Activated CD4-positive, alpha-beta T cell treated with anti-CD3 and anti-CD28 coated beads for 1 hour (primary cell): ENCODE measurements around the gene HAPLN3.

Experiments
- DNase-seq: peaks from one replicate; pipeline ENCODE4 v3.0.0-alpha.2; 2020

The HAPLN3 gene

DNA sequence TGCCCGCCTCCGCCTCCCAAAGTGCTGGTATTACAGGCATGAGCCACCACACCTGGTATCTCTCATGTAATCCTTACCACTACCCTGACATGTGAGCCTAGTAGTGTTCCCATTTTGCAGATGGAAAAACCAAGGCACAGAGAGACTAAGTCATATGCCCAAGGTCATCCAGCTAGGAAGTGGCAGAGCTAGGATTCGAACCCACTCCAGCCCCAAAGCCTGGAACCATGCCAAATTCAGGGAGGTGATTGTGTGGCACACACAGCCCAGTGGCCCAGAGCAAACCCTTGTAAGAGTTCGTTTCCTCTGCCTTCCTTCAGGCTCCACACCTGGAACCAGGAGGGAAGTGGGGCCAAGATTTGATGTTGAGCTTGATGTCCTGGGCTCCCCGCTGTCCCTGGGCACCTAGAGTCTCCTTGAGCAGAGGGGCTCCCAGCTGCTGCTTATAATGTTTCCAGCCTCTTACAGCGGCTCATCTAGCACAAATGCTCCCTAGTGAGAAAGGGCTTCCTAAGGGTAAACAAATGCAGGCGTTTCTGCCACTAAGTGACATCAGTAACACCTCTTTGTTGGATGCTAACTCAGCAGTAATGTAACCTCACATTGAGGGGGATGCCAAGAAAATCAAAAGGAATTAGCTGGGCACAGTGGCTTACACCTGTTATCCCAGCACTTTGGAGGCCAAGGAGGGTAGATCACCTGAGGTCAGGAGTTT is 3.6 kb downstream of the HAPLN3 start:
- DNase-seq = no peak

DNA sequence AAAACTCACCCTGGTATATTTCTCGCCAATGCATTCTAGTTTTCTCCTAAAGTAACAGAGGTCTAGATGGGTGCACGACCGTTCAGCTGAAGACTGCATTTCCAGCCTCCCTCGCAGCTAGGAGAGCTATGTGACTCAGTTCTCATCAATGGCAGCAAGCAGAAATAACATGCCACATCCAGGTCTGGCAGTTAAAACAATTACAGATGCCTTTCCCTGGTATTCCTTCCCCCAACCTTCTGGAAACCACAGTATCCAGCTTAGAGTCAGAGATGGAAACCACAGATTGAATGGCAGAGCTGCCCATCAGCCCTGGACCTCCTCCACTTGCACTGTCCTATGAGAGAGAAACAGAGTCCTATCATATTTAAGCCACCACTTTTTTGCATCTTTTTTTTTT is 4.8 kb downstream of the HAPLN3 start:
- no peak for DNase-seq

GRCh38 chr15:88888719-88889118 is 6.6 kb downstream of the HAPLN3 start:
- no peak for DNase-seq

GRCh38 chr15:88887068-88887580 is 8.2 kb downstream of the HAPLN3 start:
- DNase-seq = no peak

DNA sequence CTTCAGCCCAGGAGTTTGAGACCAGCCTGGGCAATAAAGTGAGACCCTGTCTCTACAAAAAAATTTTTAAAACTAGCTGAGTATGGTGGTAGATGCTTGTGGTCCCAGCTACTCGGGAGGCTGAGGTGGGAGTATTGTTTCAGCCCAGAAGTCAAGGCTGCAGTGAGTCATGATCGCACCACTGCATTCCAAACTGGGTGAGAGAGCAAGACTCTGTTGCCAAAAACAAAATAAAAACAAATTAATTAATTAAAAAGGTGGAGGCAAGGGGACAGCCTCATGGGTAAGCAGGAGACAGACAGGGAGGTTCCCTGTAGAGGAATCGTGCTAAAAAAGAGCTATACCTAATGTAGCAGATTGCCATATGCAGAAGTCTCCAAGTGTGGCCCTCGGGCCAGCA is 12.6 kb downstream of the HAPLN3 start:
- DNase-seq = no peak

DNA sequence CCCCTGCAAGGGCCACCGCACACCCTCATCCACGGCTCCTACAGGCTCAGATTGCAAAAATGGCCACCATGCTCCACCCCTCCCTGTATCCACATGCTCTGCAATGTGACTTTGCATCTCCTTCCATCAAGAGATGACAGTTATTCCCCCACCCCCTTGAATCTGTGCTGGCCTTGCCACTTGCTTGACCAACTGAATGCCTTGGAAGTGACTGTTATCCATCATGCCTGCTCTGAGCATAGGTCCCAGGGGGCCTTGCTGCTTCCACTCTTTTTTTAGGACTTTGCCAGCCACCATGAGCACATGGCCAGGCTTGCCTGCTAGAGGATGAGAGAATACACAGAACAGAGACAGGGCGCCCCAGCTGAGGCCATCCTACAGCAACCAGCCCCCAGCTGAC is 13.6 kb downstream of the HAPLN3 start:
- DNase-seq = no peak

DNA sequence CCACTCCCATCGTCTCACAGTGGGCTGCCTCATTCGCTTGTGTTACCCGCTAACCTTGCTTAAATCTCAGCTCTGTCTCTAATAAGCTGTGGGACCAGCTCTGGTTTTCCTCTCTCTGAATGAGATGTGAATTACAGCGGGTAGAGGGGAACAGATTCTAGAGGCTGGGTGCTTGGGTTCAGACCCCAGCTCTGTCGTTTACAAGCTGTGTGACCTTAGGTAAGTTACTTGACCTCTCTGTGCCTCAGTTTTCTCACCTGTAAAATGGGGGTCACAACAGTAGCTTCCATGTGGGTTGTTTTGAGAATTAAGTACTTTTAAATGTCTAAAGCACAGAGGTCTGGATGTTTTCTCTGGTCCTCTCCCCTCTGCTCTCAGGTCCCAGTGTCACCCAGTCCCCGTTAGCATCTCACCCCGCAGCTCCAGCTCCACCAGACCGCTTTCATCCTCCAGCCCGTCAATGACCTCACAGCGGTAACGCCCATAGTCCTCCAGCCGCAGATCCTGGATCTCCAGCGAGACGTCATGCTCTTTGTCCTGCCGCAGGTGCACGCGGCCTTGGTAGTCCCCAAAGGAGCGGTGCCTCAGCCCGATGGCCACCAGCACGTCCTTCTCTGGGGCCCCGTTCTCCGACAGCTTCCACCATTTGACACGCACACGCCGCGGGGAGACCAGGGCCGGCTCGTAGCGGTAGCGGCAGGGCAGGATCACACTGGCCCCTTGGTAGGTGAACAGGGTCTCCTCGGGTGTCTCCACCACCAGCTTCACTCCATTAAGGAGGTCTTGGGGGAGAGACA is 14.2 kb downstream of the HAPLN3 start:
- DNase-seq = no peak

- no peak for DNase-seq
These were observed 16.6 kb downstream of the HAPLN3 start for GRCh38 chr15:88878720-88879184.

DNA sequence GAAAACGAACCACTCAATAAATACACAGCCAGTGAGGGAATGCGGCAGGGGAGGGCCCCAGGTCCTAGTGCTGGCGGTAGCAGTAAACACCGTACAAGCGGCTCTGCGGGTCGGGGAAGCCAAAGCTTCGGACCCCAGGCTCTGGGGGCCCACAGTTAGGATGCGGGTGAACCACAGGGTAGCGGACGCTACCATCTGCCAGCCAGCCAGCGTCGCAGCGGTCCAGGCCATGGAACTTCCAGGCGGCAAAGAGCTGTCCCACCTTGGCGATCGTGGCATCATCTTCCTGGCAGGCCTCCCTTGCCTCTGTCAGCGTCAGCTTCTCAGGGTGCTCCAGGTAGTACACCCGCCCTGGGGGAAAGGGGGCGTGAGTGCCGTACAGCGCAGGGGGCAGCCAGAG is 17.4 kb downstream of the HAPLN3 start:
- no peak for DNase-seq

DNA sequence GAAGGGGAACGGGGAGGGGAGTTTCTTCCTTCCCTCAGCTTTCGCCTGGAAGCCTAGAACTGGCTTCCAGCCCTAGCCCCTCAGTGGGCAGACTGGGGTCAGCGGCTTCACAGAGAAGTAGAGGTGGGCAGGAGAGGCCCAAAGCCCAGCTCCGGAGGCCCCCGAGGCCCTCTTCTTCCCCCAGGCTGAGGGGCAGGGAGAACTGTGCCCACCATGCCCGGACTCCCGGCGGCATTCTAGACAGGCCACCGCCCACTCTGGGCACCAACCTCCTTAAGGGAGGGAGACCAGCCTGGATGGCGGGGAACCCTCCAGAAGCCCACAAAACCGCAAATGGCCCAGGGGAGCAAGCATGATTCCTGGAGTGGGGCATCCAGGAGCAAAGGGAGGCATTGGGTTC is 17.9 kb downstream of the HAPLN3 start:
- no peak for DNase-seq

- DNase-seq = no peak
These were observed 18.8 kb downstream of the HAPLN3 start for GRCh38 chr15:88876573-88876972.

GRCh38 chr15:88874684-88875083 is 20.7 kb downstream of the HAPLN3 start:
- no peak for DNase-seq

GRCh38 chr15:88874275-88874674 is 21.1 kb downstream of the HAPLN3 start:
- DNase-seq = no peak

DNA sequence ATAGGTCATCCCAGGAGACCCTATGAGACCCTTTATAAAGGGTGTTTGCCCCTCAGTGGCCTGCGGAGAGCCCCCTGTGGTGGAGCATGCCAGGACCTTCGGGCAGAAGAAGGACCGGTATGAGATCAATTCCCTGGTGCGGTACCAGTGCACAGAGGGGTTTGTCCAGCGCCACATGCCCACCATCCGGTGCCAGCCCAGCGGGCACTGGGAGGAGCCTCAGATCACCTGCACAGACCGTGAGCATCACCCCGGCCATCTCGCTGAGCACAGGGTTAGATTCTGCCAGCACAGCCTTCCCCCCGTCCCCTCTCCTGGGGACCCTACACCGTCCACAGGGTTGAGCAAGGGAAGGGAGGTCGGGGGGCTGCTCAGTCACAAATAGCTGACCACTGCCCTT is 21.6 kb downstream of the HAPLN3 start:
- no peak for DNase-seq

DNA sequence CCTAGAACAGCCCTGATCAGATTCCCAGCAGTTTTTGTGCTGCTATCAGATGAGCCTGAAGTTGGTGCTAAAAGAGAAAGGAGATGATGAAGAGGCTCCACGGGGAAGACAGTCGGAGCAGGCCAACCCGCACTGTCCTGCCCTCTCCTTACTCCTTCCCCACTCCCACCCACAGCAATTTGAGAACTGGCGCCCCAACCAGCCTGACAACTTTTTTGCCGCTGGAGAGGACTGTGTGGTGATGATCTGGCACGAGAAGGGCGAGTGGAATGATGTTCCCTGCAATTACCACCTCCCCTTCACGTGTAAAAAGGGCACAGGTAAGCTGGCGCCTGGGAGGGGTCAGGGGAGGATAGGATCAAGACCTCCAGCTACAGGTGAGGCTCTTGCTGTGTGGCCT is 22.6 kb downstream of the HAPLN3 start:
- no peak for DNase-seq

GRCh38 chr15:88872106-88872505 is 23.2 kb downstream of the HAPLN3 start:
- DNase-seq = no peak

GRCh38 chr15:88871313-88871712 is 24.0 kb downstream of the HAPLN3 start:
- no peak for DNase-seq

DNA sequence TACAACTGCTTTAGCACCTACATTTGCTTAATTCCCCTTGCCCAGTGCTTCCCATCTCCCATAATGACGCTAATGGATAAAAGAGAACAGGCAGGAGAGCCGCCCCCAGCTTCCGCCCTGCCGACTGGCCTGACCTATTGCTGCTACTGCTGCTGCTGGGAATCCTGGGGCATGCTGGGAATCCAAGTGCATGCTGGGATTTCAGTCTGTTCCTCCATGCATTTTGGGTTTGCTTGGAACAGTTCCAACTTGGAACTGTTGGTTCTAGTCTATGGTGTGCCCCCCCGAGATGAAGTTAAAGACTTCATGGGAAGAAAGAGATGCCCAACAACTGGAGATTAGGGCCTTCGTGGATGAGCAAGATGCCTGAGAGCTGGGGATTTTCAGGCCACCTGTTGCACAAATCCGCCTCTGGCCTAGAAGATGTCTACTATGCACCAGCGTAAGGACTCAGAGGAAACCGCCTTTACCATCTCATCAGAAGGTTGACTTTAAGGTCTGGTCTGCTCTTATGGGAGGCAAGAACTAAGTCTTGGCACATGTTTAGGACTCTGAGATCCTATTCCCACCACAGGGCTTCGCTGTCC is 29.0 kb downstream of the HAPLN3 start:
- DNase-seq = no peak

- DNase-seq = no peak
These were observed 29.7 kb downstream of the HAPLN3 start for GRCh38 chr15:88865498-88866099.

- no peak for DNase-seq
These were observed 30.4 kb downstream of the HAPLN3 start for GRCh38 chr15:88864861-88865497.

DNA sequence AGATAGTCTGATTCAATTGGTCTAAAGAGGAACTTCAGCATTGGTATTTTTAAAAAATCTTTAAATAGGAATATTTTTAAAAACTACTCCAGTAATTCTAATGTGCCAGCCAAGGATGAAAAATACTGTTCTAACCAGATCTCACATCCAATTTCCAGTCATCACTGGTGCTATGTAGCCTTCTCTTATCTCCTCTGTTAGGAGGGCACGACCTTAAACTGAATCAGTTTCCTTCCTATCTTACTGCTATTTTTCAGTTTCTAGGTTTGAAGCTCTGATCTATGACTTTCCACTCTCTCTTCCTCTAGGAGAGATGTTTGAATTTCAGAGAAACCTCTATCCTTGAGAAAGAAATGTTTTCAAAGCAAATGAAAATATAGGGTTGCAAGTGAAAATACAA is 31.9 kb downstream of the HAPLN3 start:
- DNase-seq = no peak

GRCh38 chr15:88860212-88860611 is 35.1 kb downstream of the HAPLN3 start:
- no peak for DNase-seq

DNA sequence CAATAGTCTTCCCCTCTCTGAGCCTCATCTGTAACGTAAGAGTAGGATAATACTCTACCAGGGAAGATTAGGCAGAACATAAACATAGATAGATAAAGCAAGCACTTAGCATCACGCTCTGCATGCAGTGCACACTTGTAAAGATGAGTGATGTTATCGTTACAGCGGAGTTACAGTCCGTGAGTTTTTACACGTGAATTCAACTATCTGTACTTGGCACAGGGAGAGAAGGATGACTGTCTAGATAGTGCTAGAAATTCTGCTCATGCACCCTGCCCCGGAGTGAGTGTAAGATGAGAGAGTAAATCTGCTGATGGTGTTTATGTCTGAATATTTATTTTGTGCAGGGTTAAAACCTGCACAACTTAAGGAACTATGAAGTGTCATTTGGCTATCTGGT is 35.8 kb downstream of the HAPLN3 start:
- DNase-seq = no peak
